Forelimb muscle (tissue), 1 donor: Measurements from ENCODE around the gene CDR2. TPM values are rescaled to one million over a fixed set of nuclear protein-coding genes. Genes with fewer than 3 reads are reported as not detected.
"Not testable (repeated sequence)": the region's sequence is repeated elsewhere in the genome, so short reads cannot be mapped to it uniquely, and the experiment has no call there.

Experiments used
- DNase-seq: peaks from one replicate; pipeline ENCODE4 v3.0.0-alpha.2; 2013; ENCODE audit warnings: low read depth
- polyA plus RNA-seq: library from polyadenylated mRNA; unstranded; fragments of 120-200 nt; gene quantifications from one replicate; pipeline ENCODE4 v1.2.1, GENCODE V29; 2013; ENCODE audit not compliant: insufficient read length

The CDR2 gene
- polyA plus RNA-seq, 1 donor: 15.2 TPM

DNA sequence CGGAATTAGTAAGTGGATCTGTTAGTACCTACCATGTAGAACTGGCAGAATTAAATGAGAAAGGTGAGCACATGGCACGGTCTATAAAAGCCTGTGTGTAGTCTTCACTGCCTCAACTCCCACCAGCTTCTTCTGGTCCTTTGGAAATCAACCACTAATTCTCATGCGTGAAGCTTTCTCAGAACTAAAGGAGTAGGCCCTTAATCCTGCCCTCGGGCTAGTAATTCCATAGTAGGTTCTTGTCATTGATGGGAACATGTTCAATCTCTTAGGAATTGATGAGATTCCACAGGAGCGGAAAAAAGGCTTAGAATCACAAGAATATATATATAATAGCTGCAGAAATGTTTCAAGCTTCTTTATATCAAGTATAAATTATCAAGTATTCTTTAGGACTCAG lies 21.7 kb downstream of the CDR2 start:
- no peak for DNase-seq

DNA sequence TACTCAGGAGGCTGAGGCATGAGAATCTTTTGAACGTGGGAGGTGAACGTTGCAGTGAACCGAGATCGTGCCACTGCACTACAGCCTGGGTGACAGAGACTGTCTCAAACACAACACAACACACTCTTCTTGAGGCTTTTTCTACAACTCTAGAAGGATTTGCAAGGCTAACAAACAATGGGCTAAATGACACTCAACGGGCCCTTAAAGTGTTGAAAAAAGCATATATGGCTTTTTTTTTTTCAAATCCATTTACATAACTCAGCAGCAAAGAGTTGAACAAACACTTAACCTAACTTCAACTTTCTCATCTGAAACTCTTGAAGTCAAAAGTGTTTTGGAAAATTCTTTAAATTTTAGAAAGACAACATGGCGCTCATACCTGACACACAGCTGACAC lies 22.3 kb downstream of the CDR2 start:
- no peak for DNase-seq

- not testable (repeated sequence) for DNase-seq
Measured at GRCh38 chr16:22351017-22351416, 23.4 kb downstream of the CDR2 start.

DNA sequence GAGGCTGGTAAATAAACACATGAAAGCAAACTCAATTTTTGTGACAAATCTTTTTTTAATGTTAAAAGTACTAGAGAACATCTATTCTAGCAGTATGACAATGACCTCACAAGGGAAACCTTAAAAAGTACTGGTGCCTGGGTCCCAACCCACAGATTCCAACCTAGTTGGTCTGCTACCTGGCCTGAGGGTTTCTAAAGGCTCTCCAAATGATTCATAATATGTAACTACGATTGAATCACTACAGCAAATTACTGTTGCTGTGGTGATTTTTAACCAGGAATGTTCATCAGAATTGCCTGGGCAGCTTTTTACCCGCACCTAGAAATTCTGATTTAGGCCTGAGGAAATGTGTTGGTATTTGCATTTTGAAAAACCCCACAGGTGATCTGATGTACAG lies 26.1 kb downstream of the CDR2 start:
- no peak for DNase-seq

DNA sequence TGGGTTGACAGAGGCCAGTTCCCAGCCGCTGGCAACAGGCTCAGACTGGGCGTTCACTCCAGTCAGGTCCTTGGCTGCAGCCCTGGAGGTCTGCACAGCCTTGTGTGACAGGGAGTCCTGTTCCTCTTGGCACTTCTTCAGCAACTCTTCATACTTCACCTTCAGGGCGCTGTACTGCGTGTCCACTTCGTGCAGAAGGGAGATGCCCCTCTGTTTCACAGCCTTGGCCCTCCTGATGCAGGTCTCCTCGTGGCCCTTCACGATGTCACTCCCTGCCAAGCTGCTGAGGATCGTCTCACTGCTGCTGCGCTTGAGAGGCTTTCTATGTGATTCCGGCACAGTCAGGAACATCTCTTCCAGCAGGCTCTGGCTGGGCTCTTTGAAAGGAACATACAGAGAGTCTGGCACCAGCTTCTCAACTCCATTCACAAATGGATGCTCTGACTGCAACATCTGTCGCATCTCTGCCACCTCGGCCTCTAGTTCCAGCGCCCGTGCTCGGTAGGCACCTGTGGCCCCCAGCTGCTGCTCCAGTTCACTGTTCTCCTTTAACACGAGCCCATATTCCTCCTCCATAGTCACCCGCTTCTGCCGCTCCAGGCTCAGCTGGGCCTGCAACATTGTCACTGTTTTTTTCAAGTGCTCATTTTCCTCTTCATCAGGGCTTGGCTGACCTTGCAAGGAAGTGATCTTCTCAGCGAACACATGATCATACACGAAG lies 27.2 kb downstream of the CDR2 start:
- DNase-seq: no peak

DNA sequence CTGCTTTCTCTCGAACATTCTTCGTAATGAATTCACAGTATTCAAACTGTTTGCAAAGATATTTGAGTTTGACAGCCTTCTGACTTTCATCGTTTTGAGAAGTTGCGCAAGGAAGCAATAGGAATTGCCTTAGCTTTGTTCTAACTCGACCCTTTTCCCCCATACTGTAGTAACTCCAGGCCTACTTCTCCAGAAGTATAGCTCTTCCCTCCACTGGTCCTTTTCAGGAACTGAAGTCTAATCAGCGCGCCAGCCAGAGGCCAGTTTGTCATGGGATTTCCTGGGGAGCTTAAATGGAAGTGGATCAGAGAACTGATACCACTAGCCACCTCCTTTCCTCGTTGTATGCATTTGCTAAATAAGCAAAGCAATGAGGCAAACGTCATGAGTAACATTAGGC lies 27.9 kb downstream of the CDR2 start:
- DNase-seq: no peak

GRCh38 chr16:22342082-22342481 lies 32.3 kb downstream of the CDR2 start:
- no peak for DNase-seq

GRCh38 chr16:22340945-22341344 lies 33.5 kb downstream of the CDR2 start:
- DNase-seq: no peak

DNA sequence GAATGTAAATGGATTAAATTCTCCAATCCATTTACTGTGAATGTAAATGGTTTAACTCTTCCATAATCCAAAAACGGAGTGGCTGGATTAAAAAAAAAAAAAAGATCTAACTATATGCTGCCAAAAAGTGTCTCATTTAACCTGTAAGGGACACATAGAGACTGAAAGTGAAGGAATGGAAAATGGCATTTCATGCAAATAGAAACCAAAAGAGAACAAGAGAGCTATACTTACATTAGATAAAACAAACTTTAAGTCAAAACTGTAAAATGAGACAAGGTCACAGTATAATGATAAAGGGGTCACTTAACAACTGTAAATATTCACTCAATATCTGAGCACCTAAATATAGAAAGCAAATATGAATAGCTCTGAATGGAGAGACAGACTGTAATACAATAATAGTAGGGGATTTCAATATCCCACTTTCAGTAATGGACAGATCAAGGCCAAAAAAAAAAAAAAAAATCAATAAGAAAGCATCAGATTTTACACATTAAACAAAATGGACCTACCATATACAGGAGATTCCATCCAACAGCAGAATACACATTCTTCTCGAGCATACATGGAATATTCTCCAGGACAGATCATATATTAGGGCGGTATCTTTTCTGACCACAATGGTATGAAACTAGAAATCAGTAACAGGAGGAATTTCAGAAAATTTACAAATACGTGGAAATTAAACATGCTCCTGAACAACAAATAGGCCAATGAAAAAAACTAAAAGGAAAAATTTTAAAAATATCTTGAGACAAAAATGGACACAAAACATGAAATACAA lies 36.4 kb downstream of the CDR2 start:
- no peak for DNase-seq

DNA sequence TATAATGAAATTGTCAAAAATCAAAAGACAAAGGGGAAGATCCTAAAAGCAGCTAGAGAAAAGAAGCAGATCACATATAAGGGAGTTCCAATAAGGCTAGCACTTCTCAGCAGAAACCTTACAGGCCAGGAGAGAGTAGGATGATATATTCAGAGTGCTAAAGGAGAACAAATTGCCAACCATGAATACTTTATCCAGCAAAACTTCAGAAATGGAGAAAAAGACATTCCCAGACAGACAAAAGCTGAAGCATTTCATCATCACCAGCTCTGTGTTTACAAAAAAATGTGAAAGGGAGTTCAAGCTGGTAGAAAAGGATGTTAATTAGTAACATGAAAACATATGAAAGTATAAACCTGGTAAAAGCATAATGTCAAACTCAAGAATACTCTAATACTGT lies 37.4 kb downstream of the CDR2 start:
- DNase-seq: no peak

DNA sequence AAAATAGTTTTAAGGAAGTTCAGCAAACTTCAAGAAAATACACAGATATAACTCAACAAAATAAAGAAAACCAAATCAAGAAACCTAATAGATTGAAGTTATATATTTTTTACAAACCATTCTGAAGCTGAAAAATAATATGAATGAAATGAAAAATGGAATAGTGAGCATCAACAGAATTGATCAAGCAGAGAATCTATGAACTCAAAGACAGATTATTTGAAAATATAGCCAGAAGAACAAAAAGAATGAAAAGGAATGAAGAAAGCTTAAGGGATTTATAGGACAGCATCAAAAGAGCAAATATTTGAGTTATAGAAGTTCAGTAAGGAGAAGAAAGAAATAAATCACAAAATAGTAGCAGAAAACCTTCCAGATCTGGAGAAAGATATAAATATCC lies 37.8 kb downstream of the CDR2 start:
- no peak for DNase-seq

GRCh38 chr16:22335668-22336246 lies 38.7 kb downstream of the CDR2 start:
- DNase-seq: no peak

- no peak for DNase-seq
Measured at GRCh38 chr16:22333457-22333994, 40.9 kb downstream of the CDR2 start.

DNA sequence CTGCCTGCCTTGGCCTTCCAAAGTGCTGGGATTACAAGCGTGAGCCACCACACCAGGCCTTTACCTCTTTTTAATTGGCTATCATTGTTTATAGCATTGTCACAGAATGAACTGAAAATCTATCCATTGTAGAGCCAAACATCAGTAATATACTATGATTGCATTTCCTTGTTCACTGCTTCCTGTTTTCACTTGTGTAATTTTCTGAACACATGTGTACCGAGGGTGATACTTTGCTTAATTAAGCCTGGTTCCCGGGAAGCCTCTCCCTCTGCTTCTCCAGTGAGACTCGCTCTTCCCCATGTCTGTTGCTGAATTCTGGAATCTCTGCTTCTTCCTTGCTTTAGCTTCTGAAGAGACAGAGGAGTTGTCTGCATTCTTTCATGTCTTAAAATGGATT lies 44.1 kb downstream of the CDR2 start:
- no peak for DNase-seq

- no peak for DNase-seq
Measured at GRCh38 chr16:22329199-22329695, 45.2 kb downstream of the CDR2 start.

GRCh38 chr16:22328081-22328725 lies 46.2 kb downstream of the CDR2 start:
- DNase-seq: no peak

GRCh38 chr16:22327446-22327775 lies 47.0 kb downstream of the CDR2 start:
- no peak for DNase-seq

- no peak for DNase-seq
Measured at GRCh38 chr16:22326771-22327445, 47.5 kb downstream of the CDR2 start.

- DNase-seq: no peak
Measured at GRCh38 chr16:22326369-22326652, 48.1 kb downstream of the CDR2 start.

GRCh38 chr16:22325598-22326368 lies 48.6 kb downstream of the CDR2 start:
- no peak for DNase-seq
